HL-60/S4 (cell line): ENCODE measurements around the gene NSFL1C.

ENCODE experiments used
- in situ Hi-C: fragments of 300-500 bp; cut with MboI; formaldehyde crosslinking; loops from 2 replicates; pipeline ENCODE4 v1.14.3; 2022; ENCODE audit warnings: low sequenced_read_pairs

NSFL1C gene

DNA sequence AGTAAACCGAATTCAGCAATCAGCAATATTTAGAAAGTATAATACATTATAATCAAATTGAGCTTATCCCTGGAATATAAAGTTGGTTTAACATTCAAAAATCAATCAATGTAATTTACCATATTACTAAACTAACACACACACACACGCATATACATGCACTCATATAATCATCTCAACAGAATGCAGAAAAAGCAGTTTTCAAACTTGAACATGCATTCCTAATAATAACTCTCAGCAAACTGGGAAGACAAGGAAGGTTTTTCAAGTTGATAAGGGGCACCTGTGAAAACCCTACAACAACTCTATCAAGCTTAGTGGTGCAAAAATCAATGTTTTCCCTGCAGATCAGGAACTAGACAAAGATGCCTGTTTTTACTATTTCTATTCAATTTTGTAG, 19.9 kb upstream of the NSFL1C start:
- in situ Hi-C loops: no loop called here

DNA sequence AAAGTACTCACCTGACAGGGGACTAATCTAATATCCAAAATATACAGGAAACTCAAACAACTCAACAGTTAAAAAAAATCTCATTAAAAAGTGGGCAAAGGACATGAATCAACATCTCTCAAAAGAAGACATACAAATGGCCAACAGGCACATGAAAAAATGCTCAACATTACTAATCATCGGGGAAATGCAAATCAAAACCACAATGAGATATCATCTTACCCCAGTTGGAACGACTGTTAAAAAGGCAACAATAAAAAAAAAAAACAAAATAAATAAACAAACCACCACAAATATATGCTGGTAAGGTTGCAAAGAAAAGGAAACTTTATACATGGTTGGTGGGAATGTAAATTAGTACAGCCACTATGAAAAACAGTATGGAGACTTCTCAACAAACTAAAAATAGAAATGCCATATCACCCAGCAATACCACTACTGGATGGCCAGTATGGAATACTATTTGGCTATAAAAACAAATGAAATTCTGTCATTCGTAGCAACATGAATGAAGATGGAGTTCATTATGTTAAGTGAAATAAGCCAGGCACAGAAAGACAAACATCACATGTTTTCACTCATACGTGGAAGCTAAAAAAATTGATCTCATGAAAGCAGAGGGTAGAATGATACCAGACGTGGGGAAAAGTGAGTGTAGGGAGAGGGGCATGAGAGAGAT, 17.9 kb upstream of the NSFL1C start:
- in situ Hi-C loops: no loop called here

DNA sequence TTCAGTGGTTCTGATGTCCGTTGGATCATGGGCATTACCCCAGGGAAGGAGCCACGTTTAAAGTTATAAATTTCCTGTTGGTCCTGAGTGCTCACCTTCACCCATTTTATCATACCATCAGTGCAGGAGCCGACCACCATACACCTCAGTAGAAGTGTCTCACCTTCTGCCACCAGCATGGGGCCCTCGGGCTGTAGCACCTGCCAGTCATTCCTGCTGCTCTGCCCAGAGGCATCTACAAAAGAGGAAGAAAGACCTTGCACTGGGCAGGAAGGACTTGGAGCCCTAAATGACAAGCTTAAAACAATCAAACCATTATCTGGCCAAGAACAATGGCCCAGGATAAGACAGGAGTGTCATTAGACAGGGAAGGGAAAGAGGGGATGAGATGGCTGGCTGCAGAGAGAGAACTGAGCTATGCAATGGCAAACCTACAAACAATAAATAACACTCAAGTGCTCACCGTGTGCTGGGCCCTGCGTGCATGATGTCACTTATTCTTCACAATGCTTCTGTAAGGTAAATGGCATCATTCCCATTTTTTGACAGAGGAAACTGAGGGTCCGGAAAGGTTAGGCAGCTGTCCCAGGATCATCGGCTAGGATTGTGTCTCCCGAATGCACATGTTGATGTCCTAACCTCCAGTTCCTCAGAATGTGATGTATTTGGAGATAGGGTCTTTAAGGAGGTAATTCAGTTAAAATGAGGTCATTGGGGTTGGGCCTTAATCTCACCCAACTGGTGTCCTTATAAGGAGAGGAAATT, 13.4 kb upstream of the NSFL1C start:
- in situ Hi-C loops: no loop called here

DNA sequence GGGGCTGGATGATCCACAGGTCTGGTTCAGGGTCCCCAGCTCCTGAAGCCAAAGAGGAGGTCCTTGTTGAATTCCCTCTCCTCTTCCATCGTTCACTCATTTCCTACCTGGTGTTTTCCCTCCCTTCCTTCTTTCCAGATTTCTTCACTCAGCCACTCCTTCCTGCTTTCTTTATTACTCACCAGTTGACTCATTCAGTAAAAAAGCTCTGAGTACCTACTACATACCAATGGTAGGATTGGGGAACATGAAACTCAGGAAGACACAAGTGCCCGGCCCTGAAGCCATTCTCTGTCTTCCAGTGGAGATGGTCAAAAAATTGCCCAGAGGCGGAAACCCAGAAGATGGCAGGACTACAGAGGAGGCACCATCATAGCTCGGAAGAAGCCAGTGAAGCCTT, 11.9 kb upstream of the NSFL1C start:
- in situ Hi-C loops: no loop called here

DNA sequence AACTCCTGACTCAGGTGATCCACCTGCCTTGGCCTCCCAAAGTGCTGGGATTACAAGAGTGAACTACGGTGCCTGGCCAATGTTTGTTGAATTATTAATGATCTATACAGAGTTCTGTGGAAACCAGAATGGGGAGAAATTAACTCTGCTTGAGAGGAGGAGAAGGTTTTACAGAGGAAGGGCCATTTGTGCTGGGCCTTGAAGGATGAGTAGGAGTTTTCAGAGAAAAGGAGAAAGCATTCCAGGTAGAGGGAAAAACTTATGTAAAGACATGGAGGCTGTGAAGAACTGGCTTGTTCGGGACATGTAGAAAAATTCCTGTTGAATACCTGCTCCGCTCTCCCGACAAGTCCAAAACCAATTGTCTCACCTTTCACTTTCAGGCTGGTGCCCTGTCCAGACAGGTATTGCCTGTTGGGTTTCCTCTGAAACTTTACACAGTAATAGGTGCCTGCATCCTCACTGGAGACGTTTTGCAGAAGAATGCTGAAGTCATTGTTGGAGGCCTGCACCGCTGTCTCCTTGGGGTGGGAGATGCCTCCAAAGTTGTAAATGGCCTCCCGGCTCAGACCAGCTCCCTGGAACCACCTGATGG, 11.3 kb upstream of the NSFL1C start:
- in situ Hi-C loops: no loop called here

DNA sequence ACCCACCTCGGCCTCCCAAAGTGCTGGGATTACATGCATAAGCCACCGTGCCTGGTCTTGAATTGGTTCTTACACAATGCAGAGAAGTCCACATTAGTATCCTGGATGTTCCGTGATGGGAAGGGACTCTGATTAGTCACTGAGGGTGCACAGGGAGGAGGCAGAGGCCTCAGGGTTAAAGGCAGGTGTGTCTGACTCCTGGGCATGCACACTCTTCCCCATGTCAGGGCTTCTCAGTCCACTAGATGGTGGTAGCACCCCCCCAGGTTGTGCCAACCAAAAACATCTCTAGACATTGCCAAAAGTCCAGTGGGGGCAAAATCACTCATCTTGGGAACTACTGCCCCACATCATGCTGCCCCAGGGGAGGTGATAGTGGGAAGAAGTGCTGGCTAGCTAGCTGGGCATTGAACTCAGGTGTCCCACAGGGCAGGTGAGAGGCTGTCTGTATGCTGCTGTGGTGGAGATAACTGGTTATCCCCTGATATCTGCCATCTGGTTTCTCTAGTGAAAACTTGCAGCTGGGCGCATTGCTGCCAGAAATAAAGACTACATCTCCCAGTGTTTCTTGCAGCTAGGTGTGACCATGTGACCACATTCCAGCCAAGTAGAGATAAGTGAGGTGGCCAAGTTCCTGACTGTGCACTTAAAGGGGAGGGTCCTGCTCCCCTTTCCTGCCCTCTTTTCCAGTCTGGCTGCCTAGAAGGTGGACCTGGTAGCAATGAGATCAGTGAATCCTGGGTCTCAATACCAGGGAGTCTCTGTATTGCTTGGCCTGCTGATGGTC, 8.4 kb upstream of the NSFL1C start:
- in situ Hi-C loops: no loop called here

DNA sequence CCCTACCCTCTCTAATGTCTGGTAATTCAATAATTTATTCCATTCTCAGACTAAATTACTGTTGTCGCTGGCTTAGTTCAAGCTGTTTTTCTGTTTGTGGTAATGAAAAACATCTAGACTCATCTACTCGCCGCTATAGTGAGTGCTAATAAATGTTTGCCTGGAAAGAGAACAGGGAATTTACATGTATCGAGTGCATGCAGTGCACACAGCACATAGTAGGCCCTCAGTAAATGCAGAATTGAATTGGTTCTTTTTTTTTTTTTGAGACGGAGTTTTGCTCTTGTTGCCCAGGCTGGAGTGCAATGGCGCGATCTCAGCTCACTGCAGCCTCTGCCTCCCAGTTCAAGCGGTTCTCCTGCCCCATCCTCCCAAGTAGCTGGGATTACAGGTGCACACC, 7.7 kb upstream of the NSFL1C start:
- in situ Hi-C loops: no loop called here

DNA sequence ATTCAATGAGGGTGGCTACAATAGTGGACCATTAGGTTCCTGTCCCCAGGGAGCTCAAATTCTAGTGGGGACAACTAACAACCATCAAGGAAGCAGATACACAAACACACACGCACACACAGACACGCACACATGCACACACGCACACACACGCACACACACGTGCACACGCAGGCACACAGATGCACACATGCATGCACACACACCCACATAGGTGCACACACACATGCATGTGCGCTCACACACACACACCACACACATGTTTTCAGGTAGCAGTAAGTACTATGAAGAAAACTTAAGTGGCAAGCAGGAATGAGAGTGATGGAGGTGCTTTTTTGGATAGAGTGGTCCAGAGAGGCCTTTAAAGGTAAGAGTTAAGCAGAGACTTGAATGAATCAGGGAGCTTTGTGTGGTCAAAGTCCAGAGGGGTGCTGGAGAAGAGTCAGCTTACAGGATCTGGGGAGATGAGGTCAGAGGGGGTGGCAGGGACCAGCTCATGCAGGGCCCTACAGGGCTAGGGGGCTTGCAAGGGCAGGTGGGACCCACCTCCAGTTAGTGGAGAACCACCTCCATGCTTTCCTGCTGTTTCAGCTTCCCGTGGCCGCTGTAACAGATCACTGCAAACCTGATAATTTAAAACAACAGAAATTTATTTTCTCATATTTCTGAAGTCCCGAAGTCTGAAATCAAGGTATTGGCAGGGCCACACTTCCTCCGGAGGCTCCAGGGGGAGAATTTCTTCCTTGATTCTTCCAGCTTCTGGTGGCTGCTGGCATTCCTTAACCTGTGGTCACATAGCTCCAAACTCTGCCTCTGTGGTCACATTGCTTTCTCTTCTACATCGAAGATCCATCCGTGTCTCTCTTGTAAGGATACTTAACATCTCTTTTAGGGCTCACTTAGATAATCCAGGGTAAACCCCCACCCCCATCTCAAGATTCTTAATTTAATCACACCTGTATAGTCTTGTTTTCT, 6.9 kb upstream of the NSFL1C start:
- in situ Hi-C loops: no loop called here

DNA sequence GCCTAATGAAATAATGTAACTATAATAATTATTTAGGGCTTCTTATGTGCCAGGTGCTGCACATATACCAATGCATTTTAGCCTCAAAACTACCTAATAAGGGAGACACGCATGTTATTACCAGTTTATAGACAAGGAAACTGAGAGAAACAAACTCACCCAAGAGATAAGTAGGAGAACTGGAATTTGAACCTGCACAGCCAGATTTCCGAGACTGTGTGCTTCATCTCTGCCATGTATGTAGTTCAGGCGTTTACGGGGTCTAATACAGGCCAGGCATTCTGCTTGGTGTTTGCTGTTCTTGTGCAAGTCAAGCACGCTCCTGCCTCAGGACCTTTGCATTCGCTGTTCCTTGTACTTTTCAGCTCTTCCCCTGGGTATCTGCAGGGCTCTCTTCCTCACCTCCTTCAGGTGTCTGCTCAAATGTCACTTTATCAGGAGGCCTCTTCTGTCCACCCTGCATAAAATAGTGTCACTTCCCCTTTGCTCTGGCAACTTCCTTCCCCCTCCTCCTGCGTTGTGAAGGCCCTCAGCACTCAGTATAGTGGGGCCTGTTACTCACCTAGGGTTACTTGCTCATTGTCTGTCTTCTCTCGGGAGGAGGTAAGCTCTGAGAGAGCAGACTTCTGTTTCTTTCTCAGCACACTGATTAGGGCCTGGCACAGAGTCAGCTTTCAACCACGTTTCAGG, 6.1 kb upstream of the NSFL1C start:
- in situ Hi-C loops: no loop called here

DNA sequence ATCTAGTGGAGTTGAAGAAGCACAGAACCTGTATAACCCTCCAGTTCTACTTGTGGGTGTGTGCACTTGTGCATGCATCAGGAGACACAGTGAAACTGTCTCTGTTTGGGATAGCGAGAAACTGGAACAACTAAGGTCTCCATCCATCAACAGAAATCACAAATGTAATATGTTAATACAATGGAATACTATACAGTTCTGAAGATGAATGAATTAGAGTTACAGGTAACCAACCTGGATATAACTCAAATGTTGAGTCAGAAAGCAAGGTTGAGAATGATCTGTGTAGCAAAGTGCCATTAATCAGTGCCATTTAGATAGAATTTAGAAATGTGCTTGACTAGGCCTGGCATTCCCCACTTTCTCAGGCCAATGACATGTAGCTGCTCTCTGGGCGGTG, 4.6 kb upstream of the NSFL1C start:
- in situ Hi-C loops: no loop called here

DNA sequence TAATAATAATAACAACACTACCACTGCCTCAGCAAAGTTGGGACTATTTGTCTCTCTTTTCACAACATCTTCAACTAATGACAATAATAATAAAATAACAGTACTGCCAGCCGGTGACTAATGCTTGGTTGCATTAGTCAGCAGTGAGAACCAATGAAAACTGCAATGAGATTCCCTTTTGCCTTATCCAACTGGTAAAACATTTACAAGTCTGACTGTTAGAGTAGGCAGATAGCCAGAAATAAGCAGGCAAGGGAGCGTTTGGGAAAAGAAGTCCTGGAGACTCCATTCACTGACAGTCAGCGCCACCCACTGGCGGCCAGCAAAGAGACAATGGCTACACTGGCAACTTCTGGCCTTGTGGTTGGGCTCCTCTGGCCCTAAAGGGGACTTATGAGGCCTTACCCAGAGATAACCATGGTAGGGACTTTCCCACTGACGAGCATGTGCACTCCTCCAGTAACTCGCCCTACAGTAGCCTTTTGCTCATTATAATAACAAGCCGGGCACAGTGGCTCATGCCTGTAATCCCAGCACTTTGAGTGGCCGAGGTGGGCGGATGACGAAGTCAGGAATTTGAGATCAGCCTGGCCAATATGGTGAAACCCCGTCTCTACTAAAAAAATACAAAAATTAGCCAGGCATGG, 3.4 kb upstream of the NSFL1C start:
- in situ Hi-C loops: no loop called here

DNA sequence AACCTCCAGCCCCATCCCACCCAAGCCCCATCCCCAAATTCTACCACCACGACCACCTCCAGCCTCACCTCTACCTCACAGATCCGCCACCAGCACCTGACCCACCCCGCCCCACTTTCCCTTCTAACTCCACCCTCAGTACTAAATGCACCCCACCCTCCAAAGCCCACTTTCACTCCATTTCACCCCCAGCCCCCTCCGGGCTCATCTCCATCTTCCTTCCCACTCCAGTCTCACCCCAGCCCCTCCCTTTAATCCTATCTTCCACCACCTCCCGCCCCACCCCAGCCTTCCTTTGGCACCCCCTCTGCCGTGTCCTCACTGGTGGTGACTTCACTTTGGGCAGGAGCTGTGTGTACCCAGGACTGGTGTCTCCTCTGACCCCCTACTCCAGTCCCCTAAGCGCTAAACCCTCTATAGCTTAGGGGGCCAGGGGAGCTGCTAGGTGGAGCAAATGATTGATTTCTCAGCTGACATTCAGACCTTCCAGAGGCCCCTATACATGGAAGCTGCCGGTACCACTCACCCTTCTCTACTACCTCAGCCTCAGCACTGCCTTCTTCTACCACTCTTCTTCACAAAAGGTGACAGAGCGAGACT, 2.8 kb upstream of the NSFL1C start:
- in situ Hi-C loops: no loop called here

DNA sequence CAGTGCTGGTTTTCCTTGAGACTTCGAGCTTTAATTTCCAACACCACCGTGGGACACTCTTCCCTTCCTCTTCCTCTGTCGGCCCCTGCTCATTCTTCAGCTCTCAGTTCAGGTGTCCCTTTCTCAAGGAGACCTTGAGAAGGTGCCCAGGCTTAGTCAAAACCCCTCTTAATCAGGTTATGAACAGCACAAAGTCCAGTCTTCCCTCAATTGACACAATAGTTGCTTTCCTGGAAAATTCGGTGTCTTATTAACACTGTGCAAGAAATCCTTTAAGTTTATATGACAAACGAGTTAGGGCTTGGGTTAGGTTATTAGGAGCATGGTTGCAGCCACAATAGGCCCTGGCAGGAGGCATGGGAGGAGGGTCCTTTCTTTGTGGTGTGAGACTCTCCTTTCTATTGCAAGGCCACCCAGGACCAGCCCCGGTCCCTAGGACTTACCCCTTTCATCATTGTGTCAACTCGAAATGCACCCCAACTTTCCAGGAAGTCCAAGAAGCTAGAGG, 1.5 kb upstream of the NSFL1C start:
- in situ Hi-C loops: no loop called here

DNA sequence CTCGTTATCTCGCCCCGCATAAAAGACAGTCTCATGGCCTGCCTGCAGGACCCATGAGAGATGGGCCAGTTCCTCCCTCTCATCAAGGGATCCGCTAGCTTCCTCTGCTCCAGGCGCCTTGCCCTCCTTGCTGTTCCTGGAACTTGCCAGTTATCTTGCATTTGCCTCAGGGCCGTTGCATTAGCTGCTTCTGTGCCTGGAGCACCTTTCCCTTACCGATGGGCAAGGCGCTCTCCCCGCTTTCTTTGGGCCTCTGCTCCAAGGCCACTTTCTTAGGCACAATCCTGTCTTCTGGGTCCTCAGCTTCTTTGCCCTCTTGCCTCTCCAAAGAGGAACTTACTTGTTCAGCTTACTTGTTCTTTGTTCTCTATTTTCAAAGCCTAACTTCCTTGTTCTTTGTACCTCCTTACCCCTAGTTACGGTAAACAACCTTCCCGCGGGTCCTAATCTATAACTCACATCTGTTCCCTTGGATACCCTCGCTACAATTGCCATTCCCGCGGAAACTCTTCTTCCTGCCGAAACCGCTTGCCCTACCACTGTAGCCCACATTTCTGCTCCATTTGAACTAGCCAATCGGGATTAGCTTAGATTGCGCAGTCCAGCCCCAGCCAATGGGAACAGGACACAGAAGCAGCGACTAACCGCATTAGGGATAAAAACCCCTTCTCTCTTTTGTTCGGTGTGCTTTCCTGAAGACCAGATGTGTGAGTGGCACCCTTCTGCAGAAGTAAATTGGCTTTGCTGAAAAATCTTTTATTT, 887 bp upstream of the NSFL1C start:
- in situ Hi-C loops: no loop called here

DNA sequence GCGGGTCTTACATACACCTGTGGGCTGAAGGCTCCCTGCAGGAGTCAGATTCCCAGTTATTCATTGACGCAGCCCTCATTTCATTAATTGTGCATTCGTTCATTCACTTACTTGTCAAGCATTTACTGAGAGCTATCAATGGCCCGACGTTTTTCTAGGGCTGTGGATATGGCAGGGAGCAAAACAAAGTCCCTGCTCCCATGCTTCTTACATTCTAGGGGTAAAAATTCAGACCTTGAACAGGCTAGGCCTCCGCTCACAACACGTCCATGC, 369 bp upstream of the NSFL1C start:
- in situ Hi-C loops: no loop called here

DNA sequence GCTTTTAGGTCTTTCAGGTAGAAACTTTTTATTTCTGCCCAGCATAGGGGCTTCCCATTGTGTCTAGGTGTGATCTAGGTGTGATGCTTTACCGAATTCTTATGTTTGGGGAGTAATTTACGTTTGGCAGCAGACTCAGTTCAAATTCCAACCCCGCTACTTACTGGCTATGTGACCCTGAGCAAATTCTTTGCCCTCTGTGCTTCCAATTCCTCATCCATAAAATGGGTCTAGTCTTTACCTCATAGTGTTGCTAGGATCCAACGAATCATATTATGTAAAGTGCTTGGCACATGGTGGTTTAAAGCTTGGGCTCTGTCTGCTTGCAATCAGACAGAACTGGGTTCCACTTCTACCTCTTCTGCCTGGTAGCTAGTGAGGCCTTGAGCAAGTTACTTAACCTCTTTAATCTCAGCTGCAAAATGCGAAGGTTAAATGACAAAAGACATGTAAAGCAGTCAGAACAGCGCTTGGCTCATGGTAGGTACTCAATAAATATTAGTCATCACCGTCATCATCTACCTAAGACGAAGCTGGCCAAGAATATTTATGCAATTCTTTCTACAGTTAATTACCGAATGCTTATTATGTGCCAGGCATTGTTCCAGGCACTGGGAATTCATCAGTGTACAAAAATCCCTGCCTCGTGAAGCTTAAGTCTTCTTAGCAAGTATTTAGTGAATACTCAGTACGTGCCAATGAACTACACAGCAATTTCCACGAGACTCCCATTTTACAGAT, 1.0 kb downstream of the NSFL1C start:
- in situ Hi-C loops: no loop called here

DNA sequence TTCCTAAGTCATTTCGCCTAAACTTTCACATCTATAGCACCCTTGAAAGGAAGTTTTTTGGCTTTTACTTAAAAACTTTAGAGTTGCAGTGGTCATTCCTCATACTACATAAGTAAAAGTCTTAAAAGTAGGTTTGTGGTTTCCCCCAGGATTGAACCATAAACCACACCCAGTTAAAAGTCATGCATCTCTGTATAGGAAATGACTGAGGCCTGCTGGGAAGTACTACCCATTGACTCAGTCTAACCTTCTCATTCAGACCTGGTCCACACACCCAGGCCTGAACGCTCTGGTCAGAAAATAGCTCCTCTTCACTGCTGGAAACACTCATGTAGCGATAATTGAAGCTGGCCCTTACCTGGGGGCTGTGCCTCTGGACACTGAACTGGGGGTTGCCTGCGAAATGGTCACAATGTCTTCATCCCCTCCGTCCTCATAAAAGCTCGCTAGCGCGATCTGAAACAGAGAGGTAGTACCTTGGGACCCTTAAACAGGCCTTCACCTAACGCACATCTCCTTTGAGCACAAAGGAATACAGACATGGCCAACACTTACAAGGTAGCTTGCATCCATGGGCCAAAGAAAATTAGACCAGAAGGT, 2.6 kb downstream of the NSFL1C start:
- in situ Hi-C loops: no loop called here
